ENCODE results near the gene KDELR3. TPM values are rescaled to one million over a fixed set of nuclear protein-coding genes. Genes with fewer than 3 reads are reported as not detected.

The KDELR3 gene
- total and polyA plus RNA-seq, 2 of the 8 experiments (the other 6 are each of a cell fraction or from before 2014, with no cell fraction given) = 7.9 to 13.0 TPM

GRCh38 chr22:38482662-38483308, 14.9 kb downstream of the KDELR3 start:
- H4K91ac ChIP-seq (replicated peaks; ENCODE audit: insufficient read length, low read length) = no peak overlapping the region
- H3K36me3 ChIP-seq (ENCODE audit: control insufficient read depth in 2 of 4, insufficient read depth in 4 of 4, low read length in 3 of 4) = peaks cover 41 to 72% (median 59%) of the 10 kb centered on the region in 4 experiments
- no peaks in the 10 kb centered on the region for H3K79me1 ChIP-seq (ENCODE audit: low read depth, low read length)
- WGBS, 2 experiments (ENCODE audit: extremely low coverage in 1 of 2, insufficient coverage in 1 of 2, insufficient read length in 1 of 2, insufficient replicate concordance in 2 of 2, low coverage in 1 of 2, low lambda C conversion rate in 2 of 2, missing lambda C conversion rate in 1 of 2) = 94% methylated on average over 6 of the region's 6 CpGs; no CpG with 5 or more reads in 1 of the 2 experiments
- no peak overlapping the region for H3K27ac ChIP-seq (ENCODE audit: low read depth, low read length)
- no peak overlapping the region for H2BK12ac ChIP-seq (ENCODE audit: low read depth, low read length)
- H3K4me2 ChIP-seq (ENCODE audit: insufficient read depth in 1 of 2, low read depth in 2 of 2, low read length in 2 of 2) = no peak overlapping the region
- ChIA-PET POLR2A (ENCODE audit: partially characterized antibody) (interaction anchor here (1.0 to 40.8 kb wide), 12 partner anchors 7 to 89 kb away, joined by 3 to 1102 read pairs (median 7); partner anchors contain the start of gene KDELR3), CTCF (ENCODE audit: partially characterized antibody) (no interaction called here)
- H3K23me2 ChIP-seq (ENCODE audit: low read depth, low read length) = no peaks in the 10 kb centered on the region
- FAIRE-seq (no peak), DNase-seq (ENCODE audit: low read depth in 1 of 2, low spot score in 2 of 2) (no peak)
- no peaks in the 10 kb centered on the region for H3K79me2 ChIP-seq (ENCODE audit: control insufficient read depth in 1 of 2, insufficient read depth in 2 of 2, low read length in 2 of 2)
- H3K27me3 ChIP-seq (replicated peaks in 1 of 4; ENCODE audit: control insufficient read depth in 3 of 4, extremely low read depth in 1 of 4, insufficient read depth in 3 of 4, low read length in 3 of 4) = no peaks in the 10 kb centered on the region
- no peak overlapping the region for H3K56ac ChIP-seq (replicated peaks; ENCODE audit: insufficient read length, low read depth, low read length)
- H3K14ac ChIP-seq (ENCODE audit: insufficient read length) = no peak overlapping the region
- no peak overlapping the region for H3K18ac ChIP-seq (ENCODE audit: extremely low read depth, low read length)
- H2BK15ac ChIP-seq (ENCODE audit: low read length) = no peak overlapping the region
- H3K9ac ChIP-seq (replicated peaks in 1 of 4; ENCODE audit: extremely low read depth in 1 of 4, low read depth in 3 of 4, low read length in 3 of 4) = no peak overlapping the region
- no peak for TF ChIP-seq PHF8 (conservative IDR thresholded peaks at IDR 0.05; ENCODE audit: low read depth, low read length)
- peak in 1 of 2 experiments; percentile 45; a peak in 2 of 3 replicates for TF ChIP-seq POLR2A (IDR thresholded peaks at IDR 0.05; ENCODE audit: control extremely low read depth in 1 of 2, low read depth in 2 of 2, low read length in 2 of 2)
- H3K9me3 ChIP-seq (ENCODE audit: insufficient read depth in 2 of 2, low read depth in 1 of 2, low read length in 1 of 2) = no peaks in the 10 kb centered on the region
- H3K4me1 ChIP-seq (replicated peaks in 1 of 4; ENCODE audit: control insufficient read depth in 3 of 4, insufficient read depth in 4 of 4, low read length in 3 of 4) = 0 out of 7 replicates have a peak, but pooled peaks cover 0 to 3% (median 0%) of the 10 kb centered on the region in 4 experiments
- no peak overlapping the region for H4K8ac ChIP-seq (ENCODE audit: extremely low read depth, insufficient read depth, low read length)
- H2AK5ac ChIP-seq (ENCODE audit: low read depth, low read length) = no peak overlapping the region
- H2AFZ ChIP-seq (ENCODE audit: low read length) = no peak overlapping the region
- H3K4ac ChIP-seq (replicated peaks; ENCODE audit: insufficient read length, low read depth, low read length) = no peak overlapping the region
- no peak overlapping the region for H3K4me3 ChIP-seq (ENCODE audit: extremely low read depth in 1 of 4, insufficient read depth in 2 of 4, low read depth in 3 of 4, low read length in 4 of 4)
- H2BK120ac ChIP-seq (replicated peaks; ENCODE audit: low read depth, low read length) = no peak overlapping the region
- H4K5ac ChIP-seq (ENCODE audit: insufficient read length, low read depth, low read length) = no peak overlapping the region
- peaks cover 1 to 3% of the 10 kb centered on the region in 2 experiments for H4K20me1 ChIP-seq (replicated peaks in 1 of 2; ENCODE audit: control insufficient read depth in 1 of 2, insufficient read depth in 2 of 2, low read length in 2 of 2)
- H3K23ac ChIP-seq (ENCODE audit: insufficient read length) = no peak overlapping the region
- no peak overlapping the region for H2BK5ac ChIP-seq (ENCODE audit: low read depth, low read length)
- no peak overlapping the region for H2BK20ac ChIP-seq (ENCODE audit: low read length)
